Astrocyte (in vitro differentiated cells and primary cell): ENCODE measurements around the gene CEP83. TPM values are rescaled to one million over a fixed set of nuclear protein-coding genes. Genes with fewer than 3 reads are reported as not detected.

Source experiments
- DNase-seq: peaks from one replicate; pipeline ENCODE4 v3.0.0-alpha.2; 2010; ENCODE audit warnings: low read depth
- FAIRE-seq: peaks from 2 replicates; lab custom pipeline; 2011; peaks lifted over from hg19 to GRCh38; lab: Jason Lieb, UNC
- H2AFZ ChIP-seq: 2 replicates; pipeline ENCODE4 v1.6.0; 2012; ENCODE audit warnings: low read depth, low read length, inconsistent platforms
- H3K27ac ChIP-seq: 2 replicates; pipeline ENCODE4 v1.5.1; 2011; ENCODE audit warnings: low read depth, low read length, inconsistent platforms
- H3K27me3 ChIP-seq: 2 replicates; pipeline ENCODE4 v1.6.0; 2011; ENCODE audit warnings: low read length, inconsistent platforms; ENCODE audit not compliant: insufficient read depth
- H3K36me3 ChIP-seq: 2 replicates; pipeline ENCODE4 v1.5.1; 2011; ENCODE audit warnings: low read length, inconsistent platforms; ENCODE audit not compliant: insufficient read depth
- H3K4me1 ChIP-seq: 2 replicates; pipeline ENCODE4 v1.5.1; 2011; ENCODE audit warnings: low read length, inconsistent platforms; ENCODE audit not compliant: insufficient read depth
- H3K4me2 ChIP-seq: 2 replicates; pipeline ENCODE4 v1.6.0; 2012; ENCODE audit warnings: low read length, inconsistent platforms
- H3K4me3 ChIP-seq: 2 replicates; pipeline ENCODE4 v1.5.1; 2011; ENCODE audit warnings: low read depth, mild to moderate bottlenecking, low read length, inconsistent platforms; ENCODE audit not compliant: insufficient read depth
- H3K79me2 ChIP-seq: 2 replicates; pipeline ENCODE4 v1.6.0; 2012; ENCODE audit warnings: mild to moderate bottlenecking, low read length, inconsistent platforms; ENCODE audit not compliant: insufficient read depth
- H3K9ac ChIP-seq: 2 replicates; pipeline ENCODE4 v1.6.0; 2012; ENCODE audit warnings: mild to moderate bottlenecking, low read length, inconsistent platforms
- H3K9me3 ChIP-seq: 2 replicates; pipeline ENCODE4 v1.5.1; 2012; ENCODE audit warnings: low read depth, mild to moderate bottlenecking, low read length, inconsistent platforms; ENCODE audit not compliant: insufficient read depth
- H4K20me1 ChIP-seq: 2 replicates; pipeline ENCODE4 v1.6.0; 2012; ENCODE audit warnings: low read length, inconsistent platforms; ENCODE audit not compliant: insufficient read depth
- H3K27ac Mint-ChIP-seq: one replicate; pipeline ENCODE4 v1.8.0; 2021; ENCODE audit warnings: mild to moderate bottlenecking, mixed read lengths; ENCODE audit not compliant: unreplicated experiment
- H3K27me3 Mint-ChIP-seq: one replicate; pipeline ENCODE4 v1.8.0; 2021; ENCODE audit warnings: low read depth, mixed read lengths; ENCODE audit not compliant: unreplicated experiment
- H3K36me3 Mint-ChIP-seq: one replicate; pipeline ENCODE4 v1.8.0; 2021; ENCODE audit warnings: low read depth, mixed read lengths; ENCODE audit not compliant: unreplicated experiment
- H3K4me1 Mint-ChIP-seq: one replicate; pipeline ENCODE4 v1.8.0; 2021; ENCODE audit warnings: low read depth, mixed read lengths; ENCODE audit not compliant: unreplicated experiment
- H3K4me3 Mint-ChIP-seq: one replicate; pipeline ENCODE4 v1.8.0; 2021; ENCODE audit warnings: mild to moderate bottlenecking, moderate library complexity, mixed read lengths; ENCODE audit not compliant: unreplicated experiment
- H3K9me3 Mint-ChIP-seq: one replicate; pipeline ENCODE4 v1.8.0; 2021; ENCODE audit warnings: mild to moderate bottlenecking, mixed read lengths; ENCODE audit not compliant: unreplicated experiment
- CTCF ChIP-seq: IDR thresholded peaks from 2 replicates; pipeline ENCODE4 v1.5.1; 2011; ENCODE audit warnings: low read depth, mild to moderate bottlenecking, inconsistent platforms, low read length, moderate library complexity; ENCODE audit not compliant: insufficient read depth
- EZH2 ChIP-seq: IDR thresholded peaks from 2 replicates; pipeline ENCODE4 v1.6.1; 2012; ENCODE audit warnings: mild to moderate bottlenecking, low read length, inconsistent platforms; ENCODE audit not compliant: insufficient read depth
- total RNA-seq: library from RNA; stranded (reverse); gene quantifications from 2 replicates; pipeline ENCODE4 v1.2.1, GENCODE V29; 2021

The CEP83 gene
- total RNA-seq, 1 donor from 2014 or later = 12.4 TPM

DNA sequence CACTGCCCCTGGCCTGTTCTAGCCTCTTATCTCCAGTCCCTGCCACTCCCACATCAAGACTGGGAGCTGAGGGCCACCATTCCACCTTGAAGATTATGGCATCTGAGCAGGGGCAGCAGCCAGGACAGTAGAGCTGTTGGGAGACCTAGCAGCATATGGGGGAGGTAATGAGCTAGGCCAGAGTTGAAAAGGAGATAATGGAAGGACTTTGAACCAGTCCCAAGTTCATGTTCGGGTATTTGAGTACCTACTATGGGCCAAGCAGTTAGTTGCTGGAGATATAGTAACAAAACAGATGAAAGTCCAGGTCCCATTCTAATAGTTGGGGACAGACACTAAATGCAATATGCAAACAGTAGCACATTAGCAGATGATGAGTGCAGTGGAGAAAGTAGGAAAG lies 159.8 kb downstream of the CEP83 start:
- no peaks in the 10 kb centered on the region for H3K36me3 ChIP-seq
- FAIRE-seq = no peak

GRCh38 chr12:94297876-94298505 lies 161.7 kb downstream of the CEP83 start:
- Histone ChIP-seq H2AFZ (no peak overlapping the region), H3K27me3 (no peaks in the 10 kb centered on the region), H3K9me3 (no peaks in the 10 kb centered on the region), H3K36me3 (no peaks in the 10 kb centered on the region), H3K9ac (no peak overlapping the region), H3K4me1 (no peaks in the 10 kb centered on the region), H3K4me3 (no peak overlapping the region), H3K27ac (no peak overlapping the region), H3K4me2 (no peak overlapping the region), H3K79me2 (no peaks in the 10 kb centered on the region), H4K20me1 (no peaks in the 10 kb centered on the region)
- Mint-ChIP-seq H3K27me3 (no peaks in the 10 kb centered on the region), H3K4me1 (peaks cover 3% of the 10 kb centered on the region), H3K36me3 (peaks cover 35% of the 10 kb centered on the region), H3K4me3 (no peak overlapping the region), H3K27ac (no peak overlapping the region), H3K9me3 (peaks cover 2% of the 10 kb centered on the region)
- no peak for TF ChIP-seq CTCF
- TF ChIP-seq EZH2 = no peak
- FAIRE-seq (no peak), DNase-seq (no peak)

More for the DNA sequence above, 159.8 kb downstream of the CEP83 start:
- Histone ChIP-seq H3K79me2 (no peaks in the 10 kb centered on the region), H3K9me3 (no peaks in the 10 kb centered on the region), H3K9ac (no peak overlapping the region), H2AFZ (no peak overlapping the region), H3K4me1 (peaks cover 5% of the 10 kb centered on the region), H3K4me2 (no peak overlapping the region), H3K4me3 (no peak overlapping the region), H3K27ac (no peak overlapping the region), H3K27me3 (no peaks in the 10 kb centered on the region), H4K20me1 (no peaks in the 10 kb centered on the region)
- no peak overlapping the region for H3K4me3 Mint-ChIP-seq
- peaks cover 14% of the 10 kb centered on the region for H3K4me1 Mint-ChIP-seq
- no peak for DNase-seq
- TF ChIP-seq CTCF (no peak), EZH2 (no peak)
- H3K27ac Mint-ChIP-seq = no peak overlapping the region
- no peaks in the 10 kb centered on the region for H3K27me3 Mint-ChIP-seq
- H3K9me3 Mint-ChIP-seq = peaks cover 2% of the 10 kb centered on the region
- peaks cover 31% of the 10 kb centered on the region for H3K36me3 Mint-ChIP-seq

DNA sequence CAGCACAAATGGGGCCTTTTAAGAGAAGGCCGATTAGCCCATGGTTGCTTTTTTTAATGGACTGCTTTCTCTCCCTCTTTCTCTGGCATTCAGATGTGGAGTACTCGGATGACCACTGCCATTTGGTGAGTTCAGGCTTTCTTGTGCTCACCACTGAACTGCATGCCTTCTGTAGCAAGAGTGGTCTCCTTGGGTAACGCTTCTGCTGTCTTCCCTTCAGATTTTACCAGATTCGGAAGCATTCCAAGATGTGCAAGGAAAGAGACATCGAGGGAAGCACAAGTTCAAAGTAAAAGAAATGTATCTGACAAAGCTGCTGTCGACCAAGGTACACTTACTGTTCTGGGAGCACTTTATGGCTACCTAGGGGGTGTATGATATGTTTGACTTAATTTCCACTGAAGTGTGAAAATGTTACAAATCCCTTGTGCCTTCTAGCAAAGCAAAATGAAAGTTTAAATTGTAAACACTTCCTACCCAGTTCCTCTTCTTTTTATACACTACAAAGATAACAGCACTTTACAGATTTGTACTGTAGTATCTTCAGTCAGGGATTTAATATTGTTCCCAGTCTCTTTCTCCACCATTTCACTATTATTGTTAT lies 162.5 kb downstream of the CEP83 start:
- FAIRE-seq = no peak
- no peaks in the 10 kb centered on the region for H3K36me3 ChIP-seq
- TF ChIP-seq EZH2 = no peak
- no peak for TF ChIP-seq CTCF
- H3K4me3 ChIP-seq = no peak overlapping the region
- H3K9ac ChIP-seq = no peak overlapping the region
- H3K9me3 ChIP-seq = no peaks in the 10 kb centered on the region
- Mint-ChIP-seq H3K4me3 (no peak overlapping the region), H3K36me3 (peaks cover 29% of the 10 kb centered on the region), H3K9me3 (peaks cover 2% of the 10 kb centered on the region), H3K27me3 (no peaks in the 10 kb centered on the region), H3K4me1 (peaks cover 3% of the 10 kb centered on the region), H3K27ac (no peak overlapping the region)
- no peaks in the 10 kb centered on the region for H3K79me2 ChIP-seq
- no peaks in the 10 kb centered on the region for H3K27me3 ChIP-seq
- H3K4me2 ChIP-seq = no peak overlapping the region
- H3K27ac ChIP-seq = no peak overlapping the region
- no peaks in the 10 kb centered on the region for H4K20me1 ChIP-seq
- H2AFZ ChIP-seq = no peak overlapping the region
- no peak for DNase-seq
- no peaks in the 10 kb centered on the region for H3K4me1 ChIP-seq
